Astrocyte (in vitro differentiated cells and primary cell): Measurements from ENCODE around the gene TMEM130. TPM values are rescaled to one million over a fixed set of nuclear protein-coding genes. Genes with fewer than 3 reads are reported as not detected.
A peak's percentile ranks its signal among the peaks of the same experiment; 100 is the strongest.

Experiments
- DNase-seq: peaks from one replicate; pipeline ENCODE4 v3.0.0-alpha.2; 2010; ENCODE audit warnings: low read depth
- FAIRE-seq: peaks from 2 replicates; lab custom pipeline; 2011; peaks lifted over from hg19 to GRCh38; lab: Jason Lieb, UNC
- H2AFZ ChIP-seq: 2 replicates; pipeline ENCODE4 v1.6.0; 2012; ENCODE audit warnings: low read depth, low read length, inconsistent platforms
- H3K27ac ChIP-seq: 2 replicates; pipeline ENCODE4 v1.5.1; 2011; ENCODE audit warnings: low read depth, low read length, inconsistent platforms
- H3K27me3 ChIP-seq: 2 replicates; pipeline ENCODE4 v1.6.0; 2011; ENCODE audit warnings: low read length, inconsistent platforms; ENCODE audit not compliant: insufficient read depth
- H3K36me3 ChIP-seq: 2 replicates; pipeline ENCODE4 v1.5.1; 2011; ENCODE audit warnings: low read length, inconsistent platforms; ENCODE audit not compliant: insufficient read depth
- H3K4me1 ChIP-seq: 2 replicates; pipeline ENCODE4 v1.5.1; 2011; ENCODE audit warnings: low read length, inconsistent platforms; ENCODE audit not compliant: insufficient read depth
- H3K4me2 ChIP-seq: 2 replicates; pipeline ENCODE4 v1.6.0; 2012; ENCODE audit warnings: low read length, inconsistent platforms
- H3K4me3 ChIP-seq: 2 replicates; pipeline ENCODE4 v1.5.1; 2011; ENCODE audit warnings: low read depth, mild to moderate bottlenecking, low read length, inconsistent platforms; ENCODE audit not compliant: insufficient read depth
- H3K79me2 ChIP-seq: 2 replicates; pipeline ENCODE4 v1.6.0; 2012; ENCODE audit warnings: mild to moderate bottlenecking, low read length, inconsistent platforms; ENCODE audit not compliant: insufficient read depth
- H3K9ac ChIP-seq: 2 replicates; pipeline ENCODE4 v1.6.0; 2012; ENCODE audit warnings: mild to moderate bottlenecking, low read length, inconsistent platforms
- H3K9me3 ChIP-seq: 2 replicates; pipeline ENCODE4 v1.5.1; 2012; ENCODE audit warnings: low read depth, mild to moderate bottlenecking, low read length, inconsistent platforms; ENCODE audit not compliant: insufficient read depth
- H4K20me1 ChIP-seq: 2 replicates; pipeline ENCODE4 v1.6.0; 2012; ENCODE audit warnings: low read length, inconsistent platforms; ENCODE audit not compliant: insufficient read depth
- H3K27ac Mint-ChIP-seq: one replicate; pipeline ENCODE4 v1.8.0; 2021; ENCODE audit warnings: mild to moderate bottlenecking, mixed read lengths; ENCODE audit not compliant: unreplicated experiment
- H3K27me3 Mint-ChIP-seq: one replicate; pipeline ENCODE4 v1.8.0; 2021; ENCODE audit warnings: low read depth, mixed read lengths; ENCODE audit not compliant: unreplicated experiment
- H3K36me3 Mint-ChIP-seq: one replicate; pipeline ENCODE4 v1.8.0; 2021; ENCODE audit warnings: low read depth, mixed read lengths; ENCODE audit not compliant: unreplicated experiment
- H3K4me1 Mint-ChIP-seq: one replicate; pipeline ENCODE4 v1.8.0; 2021; ENCODE audit warnings: low read depth, mixed read lengths; ENCODE audit not compliant: unreplicated experiment
- H3K4me3 Mint-ChIP-seq: one replicate; pipeline ENCODE4 v1.8.0; 2021; ENCODE audit warnings: mild to moderate bottlenecking, moderate library complexity, mixed read lengths; ENCODE audit not compliant: unreplicated experiment
- H3K9me3 Mint-ChIP-seq: one replicate; pipeline ENCODE4 v1.8.0; 2021; ENCODE audit warnings: mild to moderate bottlenecking, mixed read lengths; ENCODE audit not compliant: unreplicated experiment
- EZH2 ChIP-seq: IDR thresholded peaks from 2 replicates; pipeline ENCODE4 v1.6.1; 2012; ENCODE audit warnings: mild to moderate bottlenecking, low read length, inconsistent platforms; ENCODE audit not compliant: insufficient read depth
- total RNA-seq: library from RNA; stranded (reverse); gene quantifications from 2 replicates; pipeline ENCODE4 v1.2.1, GENCODE V29; 2021
- TF ChIP-seq, protein P1 (sequence below): IDR thresholded peaks from 2 replicates; pipeline ENCODE4 v1.5.1; 2011; ENCODE audit warnings: low read depth, mild to moderate bottlenecking, inconsistent platforms, low read length, moderate library complexity; ENCODE audit not compliant: insufficient read depth

Gene TMEM130
- total RNA-seq, 1 donor from 2014 or later = 12.4 TPM

DNA sequence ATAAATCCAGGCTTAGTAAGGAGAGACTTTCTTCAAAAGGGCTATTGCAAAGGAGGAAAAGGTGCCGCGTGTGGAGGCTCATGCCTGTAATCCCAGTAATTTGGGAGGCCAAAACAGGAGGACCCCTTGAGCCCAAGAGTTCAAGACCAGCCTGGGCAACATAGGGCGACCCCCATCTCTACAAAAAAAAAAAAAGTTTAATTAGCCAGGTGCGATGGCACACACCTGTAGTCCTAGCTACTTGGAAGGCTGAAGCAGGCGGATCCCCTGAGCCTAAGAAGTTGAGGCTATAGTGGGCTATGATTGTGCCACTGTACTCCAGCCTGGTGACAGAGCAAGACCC lies 32.2 kb downstream of the TMEM130 start:
- H3K36me3 ChIP-seq = no peaks in the 10 kb centered on the region
- Mint-ChIP-seq H3K36me3 (no peaks in the 10 kb centered on the region), H3K27me3 (peaks cover 18% of the 10 kb centered on the region), H3K9me3 (no peaks in the 10 kb centered on the region), H3K4me3 (no peak overlapping the region), H3K27ac (no peak overlapping the region), H3K4me1 (peaks cover 2% of the 10 kb centered on the region)
- FAIRE-seq = no peak
- no peak overlapping the region for H3K9ac ChIP-seq
- H3K4me2 ChIP-seq = no peak overlapping the region
- no peaks in the 10 kb centered on the region for H4K20me1 ChIP-seq
- no peaks in the 10 kb centered on the region for H3K9me3 ChIP-seq
- no peak overlapping the region for H3K27ac ChIP-seq
- H3K4me3 ChIP-seq = no peak overlapping the region
- H3K79me2 ChIP-seq = no peaks in the 10 kb centered on the region
- H2AFZ ChIP-seq = no peak overlapping the region
- no peak for TF ChIP-seq EZH2
- TF ChIP-seq, protein P1, sequence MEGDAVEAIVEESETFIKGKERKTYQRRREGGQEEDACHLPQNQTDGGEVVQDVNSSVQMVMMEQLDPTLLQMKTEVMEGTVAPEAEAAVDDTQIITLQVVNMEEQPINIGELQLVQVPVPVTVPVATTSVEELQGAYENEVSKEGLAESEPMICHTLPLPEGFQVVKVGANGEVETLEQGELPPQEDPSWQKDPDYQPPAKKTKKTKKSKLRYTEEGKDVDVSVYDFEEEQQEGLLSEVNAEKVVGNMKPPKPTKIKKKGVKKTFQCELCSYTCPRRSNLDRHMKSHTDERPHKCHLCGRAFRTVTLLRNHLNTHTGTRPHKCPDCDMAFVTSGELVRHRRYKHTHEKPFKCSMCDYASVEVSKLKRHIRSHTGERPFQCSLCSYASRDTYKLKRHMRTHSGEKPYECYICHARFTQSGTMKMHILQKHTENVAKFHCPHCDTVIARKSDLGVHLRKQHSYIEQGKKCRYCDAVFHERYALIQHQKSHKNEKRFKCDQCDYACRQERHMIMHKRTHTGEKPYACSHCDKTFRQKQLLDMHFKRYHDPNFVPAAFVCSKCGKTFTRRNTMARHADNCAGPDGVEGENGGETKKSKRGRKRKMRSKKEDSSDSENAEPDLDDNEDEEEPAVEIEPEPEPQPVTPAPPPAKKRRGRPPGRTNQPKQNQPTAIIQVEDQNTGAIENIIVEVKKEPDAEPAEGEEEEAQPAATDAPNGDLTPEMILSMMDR = no peak
- H3K4me1 ChIP-seq = peaks cover 18% of the 10 kb centered on the region
- no peak for DNase-seq
- no peaks in the 10 kb centered on the region for H3K27me3 ChIP-seq

DNA sequence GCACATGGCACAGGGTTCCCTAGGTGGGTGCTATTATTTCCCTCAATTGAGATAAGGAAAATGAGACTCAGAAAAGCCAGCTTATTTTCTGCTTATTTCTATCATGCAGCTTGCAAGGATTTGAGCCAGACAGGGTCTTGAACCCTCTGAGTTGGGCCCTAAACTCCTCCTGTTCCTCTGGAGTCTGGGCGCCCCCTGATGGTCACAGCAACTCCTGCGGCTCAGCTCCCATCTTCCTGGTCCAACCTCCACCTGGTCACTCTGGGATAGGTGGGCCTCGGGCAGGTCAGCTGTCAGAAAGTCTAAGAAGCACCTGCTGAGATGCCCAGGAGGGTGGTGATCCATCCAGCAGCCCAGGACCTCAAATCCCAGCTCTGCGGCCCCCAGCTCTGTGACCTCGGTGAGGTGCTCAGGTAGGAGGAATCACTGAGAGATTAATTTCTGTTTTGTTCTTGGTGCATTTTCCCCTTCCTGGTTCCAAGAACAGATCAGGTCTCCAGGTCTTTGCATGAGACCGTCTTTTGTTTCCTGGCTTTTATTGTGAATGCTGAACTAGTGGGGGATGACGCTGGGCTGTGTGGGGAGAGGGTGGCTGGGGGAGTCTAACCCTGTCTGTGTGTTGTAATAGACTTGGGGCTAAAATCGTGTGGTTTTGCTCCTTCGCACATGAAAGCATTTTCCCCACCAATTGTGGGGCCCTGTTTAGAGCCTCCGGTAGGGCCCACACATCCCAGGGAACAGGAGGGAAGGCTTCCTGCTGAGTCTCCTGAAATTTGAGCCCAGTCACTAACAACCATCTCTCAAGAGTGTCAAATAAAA lies 32.8 kb downstream of the TMEM130 start:
- peaks cover 18% of the 10 kb centered on the region for H3K27me3 Mint-ChIP-seq
- H2AFZ ChIP-seq = no peak overlapping the region
- no peak for FAIRE-seq

More for the DNA sequence above, 32.8 kb downstream of the TMEM130 start:
- Histone ChIP-seq H3K9ac (no peak overlapping the region), H3K27me3 (no peaks in the 10 kb centered on the region), H3K4me1 (peaks cover 18% of the 10 kb centered on the region), H3K4me2 (no peak overlapping the region), H4K20me1 (no peaks in the 10 kb centered on the region), H3K9me3 (no peaks in the 10 kb centered on the region), H3K27ac (no peak overlapping the region), H3K36me3 (no peaks in the 10 kb centered on the region), H3K4me3 (no peak overlapping the region), H3K79me2 (no peaks in the 10 kb centered on the region)
- no peak for TF ChIP-seq EZH2
- TF ChIP-seq, protein P1 = peak; percentile 49
- H3K4me1 Mint-ChIP-seq = peaks cover 2% of the 10 kb centered on the region
- DNase-seq = no peak
- no peaks in the 10 kb centered on the region for H3K36me3 Mint-ChIP-seq
- no peak overlapping the region for H3K27ac Mint-ChIP-seq
- H3K9me3 Mint-ChIP-seq = no peaks in the 10 kb centered on the region
- no peak overlapping the region for H3K4me3 Mint-ChIP-seq
